HCT116 (cell line): ENCODE data around the gene FNDC3B. TPM values are rescaled to one million over a fixed set of nuclear protein-coding genes. Genes with fewer than 3 reads are reported as not detected.

Source experiments
- ATAC-seq: fragments of 200-7000 bp; cut with Tn5 transposase; 2 replicates; pipeline ENCODE4 v1.9.1; 2020; ENCODE audit warnings: mild to moderate bottlenecking, moderate library complexity
- BruUV-seq: library from RNA; stranded (reverse); fragments of 400-500 nt; replicated peaks from 2 replicates; lab custom pipeline; 2021; lab: Mats Ljungman, UMichigan
- CTCF ChIA-PET: fragments of 300-600 bp; sonication (Branson Sonifier 250); formaldehyde crosslinking; loops from one replicate; lab custom pipeline; 2021; ENCODE audit warnings: antibody characterized with exemption; lab: Charles Lee
- POLR2A ChIA-PET: fragments of 300-600, 350-600 bp; sonication (Branson Sonifier 250); formaldehyde crosslinking; loops from one replicate; lab custom pipeline; 2021; ENCODE audit warnings: antibody characterized with exemption; lab: Charles Lee
- RAD21 ChIA-PET, 2 experiments: fragments of 300-600 bp; sonication (Branson Sonifier 250); formaldehyde crosslinking; loops; one replicate each; lab custom pipeline; 2023; ENCODE audit warnings: low total read pairs in 2 of 2; ENCODE audit not compliant: uncharacterized antibody in 2 of 2, unreplicated experiment in 2 of 2, low non-redundant PET in 1 of 2; lab: Charles Lee
- DNase-seq: peaks from one replicate; pipeline ENCODE4 v3.0.0-alpha.2; 2010; ENCODE audit warnings: low read depth, low spot score
- H2AFZ ChIP-seq: fragments of 200-600 bp; shearing (Covaris generic), sonication (generic); 2 replicates; pipeline ENCODE4 v1.6.1; 2017; ENCODE audit warnings: low read depth, mixed run types, mixed read lengths, antibody characterized with exemption, low read length; ENCODE audit not compliant: poor library complexity, severe bottlenecking
- H3K27ac ChIP-seq: 2 replicates; pipeline ENCODE4 v1.5.1; 2012; ENCODE audit warnings: low read depth, low read length
- H3K27me3 ChIP-seq: fragments of 200-600 bp; sonication (generic); 2 replicates; pipeline ENCODE4 v1.6.1; 2016; ENCODE audit warnings: mixed run types, low read length, mixed read lengths; ENCODE audit not compliant: insufficient read depth
- H3K36me3 ChIP-seq, 2 experiments: fragments of 200-500 bp in 1 of 2; fragments of 200-600 bp in 1 of 2; sonication (Bioruptor generic) in 1 of 2; sonication (generic) in 1 of 2; 2 replicates each; pipeline versions ENCODE4 v1.5.1 to v1.6.1; 2014 to 2016; ENCODE audit warnings: low read length in 2 of 2, inconsistent platforms in 1 of 2, mixed read lengths in 1 of 2, mixed run types in 1 of 2; ENCODE audit not compliant: insufficient read depth in 2 of 2, control insufficient read depth in 1 of 2
- H3K4me1 ChIP-seq, 2 experiments: fragments of 200-600 bp in 1 of 2; sonication (generic) in 1 of 2; 2 replicates each; pipeline versions ENCODE4 v1.5.1 to v1.6.1; 2012 to 2017; ENCODE audit warnings: low read length in 2 of 2, inconsistent platforms in 1 of 2, mild to moderate bottlenecking in 1 of 2, mixed read lengths in 1 of 2, mixed run types in 1 of 2, moderate library complexity in 1 of 2; ENCODE audit not compliant: insufficient read depth in 2 of 2, control insufficient read depth in 1 of 2
- H3K4me2 ChIP-seq: fragments of 200-600 bp; sonication (generic); 2 replicates; pipeline ENCODE4 v1.6.1; 2017; ENCODE audit warnings: mixed run types, low read length, mixed read lengths
- H3K4me3 ChIP-seq, 2 experiments: fragments of 200-600 bp in 1 of 2; sonication (generic) in 1 of 2; replicated peaks in 1 of 2; 2 replicates each; pipeline ENCODE4 v1.5.1; 2011 to 2016; ENCODE audit warnings: low read length in 2 of 2, control low read depth in 1 of 2, low read depth in 1 of 2, mild to moderate bottlenecking in 1 of 2, mixed read lengths in 1 of 2, mixed run types in 1 of 2
- H3K79me2 ChIP-seq: fragments of 200-600 bp; sonication (generic); 2 replicates; pipeline ENCODE4 v1.6.1; 2017; ENCODE audit warnings: mild to moderate bottlenecking, mixed run types, low read length, moderate library complexity, mixed read lengths; ENCODE audit not compliant: insufficient read depth
- H3K9ac ChIP-seq: fragments of 200-600 bp; sonication (generic); 2 replicates; pipeline ENCODE4 v1.6.1; 2016; ENCODE audit warnings: low read length, mixed read lengths
- H3K9me2 ChIP-seq: fragments of 200-600 bp; sonication (generic), shearing (Covaris generic); 2 replicates; pipeline ENCODE4 v1.6.1; 2017; ENCODE audit warnings: mixed run types, mild to moderate bottlenecking, moderate library complexity; ENCODE audit not compliant: insufficient read depth
- H3K9me3 ChIP-seq, 2 experiments: fragments of 200-500 bp in 1 of 2; fragments of 200-600 bp in 1 of 2; sonication (Bioruptor generic) in 1 of 2; sonication (generic) in 1 of 2; 2 replicates each; pipeline ENCODE4 v1.6.1; 2014 to 2017; ENCODE audit warnings: low read length in 2 of 2, mixed read lengths in 2 of 2, inconsistent platforms in 1 of 2, low read depth in 1 of 2, mild to moderate bottlenecking in 1 of 2, mixed run types in 1 of 2, moderate library complexity in 1 of 2; ENCODE audit not compliant: control insufficient read depth in 1 of 2, insufficient read depth in 1 of 2
- H4K20me1 ChIP-seq: fragments of 200-600 bp; sonication (generic), shearing (Covaris generic); 2 replicates; pipeline ENCODE4 v1.6.1; 2017; ENCODE audit warnings: mixed run types, mild to moderate bottlenecking, moderate library complexity; ENCODE audit not compliant: insufficient read depth
- CEBPB ChIP-seq: IDR thresholded peaks from 2 replicates; pipeline ENCODE4 v1.6.1; 2012; ENCODE audit warnings: low read depth
- ELF1 ChIP-seq: IDR thresholded peaks from 2 replicates; pipeline ENCODE4 v1.6.1; 2012; ENCODE audit warnings: low read depth, borderline replicate concordance
- EZH2 ChIP-seq: fragments of 200-600 bp; sonication (generic); IDR thresholded peaks from 2 replicates; pipeline ENCODE4 v1.6.1; 2017; ENCODE audit warnings: antibody characterized with exemption, mixed run types
- POLR2A ChIP-seq: IDR thresholded peaks from 2 replicates; pipeline ENCODE4 v1.7.0; 2011; ENCODE audit warnings: borderline replicate concordance; ENCODE audit not compliant: insufficient read depth, insufficient read length; ENCODE audit errors: extremely low read depth
- POLR2AphosphoS5 ChIP-seq: IDR thresholded peaks from 2 replicates; pipeline ENCODE4 v1.6.1; 2011; ENCODE audit warnings: mild to moderate bottlenecking, low read depth, low read length, moderate library complexity
- REST ChIP-seq: IDR thresholded peaks from 2 replicates; pipeline ENCODE4 v1.6.1; 2012; ENCODE audit warnings: low read depth
- SP1 ChIP-seq: IDR thresholded peaks from 2 replicates; pipeline ENCODE4 v1.6.1; 2012; ENCODE audit warnings: low read depth
- TCF7L2 ChIP-seq: IDR thresholded peaks from 2 replicates; pipeline ENCODE4 v1.7.0; 2011; ENCODE audit warnings: borderline replicate concordance, inconsistent platforms; ENCODE audit not compliant: insufficient read depth, insufficient read length; ENCODE audit errors: extremely low read depth
- ZFX ChIP-seq: fragments of 450-650 bp; IDR thresholded peaks from 2 replicates; pipeline ENCODE4 v1.6.1; 2017
- ZNF274 ChIP-seq: fragments of 200-500 bp; sonication (Bioruptor generic); IDR thresholded peaks from 2 replicates; pipeline ENCODE4 v1.6.1; 2014; ENCODE audit warnings: mild to moderate bottlenecking, low read depth, low read length, inconsistent platforms
- intact Hi-C: fragments of 100-400 bp; cut with micrococcal nuclease; formaldehyde crosslinking; loops from 2 replicates; pipeline ENCODE4 v1.10.0; 2022
- total RNA-seq: library from RNA; stranded (reverse); gene quantifications from one replicate; pipeline ENCODE4 v1.2.1, GENCODE V29; 2021; ENCODE audit not compliant: unreplicated experiment
- TF ChIP-seq, protein P1 (sequence below): IDR thresholded peaks from 2 replicates; pipeline ENCODE4 v1.6.1; 2012

Gene FNDC3B
- total RNA-seq, 1 experiment from 2014 or later, result 45.7 TPM

DNA sequence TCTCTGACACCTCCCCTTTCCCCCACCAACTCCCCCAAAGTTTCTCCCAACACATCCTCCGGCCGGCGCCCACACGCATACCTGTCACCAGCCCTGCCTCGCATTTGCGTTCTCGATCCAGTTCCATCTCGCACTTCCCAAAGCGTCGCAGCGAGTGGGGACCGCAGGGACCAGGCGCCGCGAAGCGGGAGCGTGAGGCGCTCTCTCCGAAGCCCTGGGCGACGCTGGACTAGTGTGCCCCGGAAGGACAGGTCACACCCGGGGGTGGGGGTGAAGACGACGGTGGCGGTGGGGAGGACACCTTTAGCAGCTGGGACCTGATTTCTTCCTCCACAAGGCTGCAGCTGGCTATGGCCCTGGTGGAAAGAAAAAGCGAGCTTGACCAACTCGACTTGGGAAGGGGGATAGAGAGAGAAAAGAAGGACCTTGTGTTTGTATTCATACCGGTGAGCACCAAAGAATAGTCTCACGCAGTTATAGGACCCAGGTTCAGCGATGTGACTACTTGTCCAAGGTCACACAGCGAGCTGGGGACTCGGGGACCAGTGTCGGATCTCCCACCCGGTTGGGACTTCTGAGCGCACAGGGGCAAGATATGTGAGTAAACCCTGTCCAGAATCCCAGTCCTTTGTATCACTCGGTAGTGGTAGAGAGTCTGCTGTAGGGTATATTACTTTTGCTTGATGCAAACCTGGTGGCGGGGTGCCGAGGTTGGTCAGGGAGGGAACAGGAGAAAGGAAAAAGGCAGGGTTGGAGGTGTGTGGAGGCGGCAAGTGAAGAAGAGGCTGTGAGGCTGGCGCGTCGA, 409.5 kb downstream of the FNDC3B start:
- Histone ChIP-seq H3K36me3 (no peaks in the 10 kb centered on the region), H3K27ac (no peak overlapping the region), H3K4me2 (no peak overlapping the region), H3K4me3 (no peak overlapping the region), H3K9ac (no peak overlapping the region), H3K9me2 (no peaks in the 10 kb centered on the region), H3K9me3 (no peaks in the 10 kb centered on the region), H4K20me1 (no peaks in the 10 kb centered on the region), H3K79me2 (no peaks in the 10 kb centered on the region), H2AFZ (no peak overlapping the region), H3K27me3 (no peaks in the 10 kb centered on the region), H3K4me1 (no peaks in the 10 kb centered on the region)
- no peak for ATAC-seq
- CTCF ChIA-PET, result no interaction called here
- BruUV-seq, result no TSS peak
- intact Hi-C loops, result no loop called here
- no peak for DNase-seq
- POLR2A ChIA-PET, result no interaction called here
- RAD21 ChIA-PET, result no interaction called here
- no peak for TF ChIP-seq CEBPB
- TF ChIP-seq ZNF274, result no peak
- TF ChIP-seq ELF1, result no peak
- TF ChIP-seq POLR2A, result no peak
- TF ChIP-seq TCF7L2, result no peak
- no peak for TF ChIP-seq SP1
- TF ChIP-seq ZFX, result no peak
- no peak for TF ChIP-seq REST
- TF ChIP-seq, protein P1, sequence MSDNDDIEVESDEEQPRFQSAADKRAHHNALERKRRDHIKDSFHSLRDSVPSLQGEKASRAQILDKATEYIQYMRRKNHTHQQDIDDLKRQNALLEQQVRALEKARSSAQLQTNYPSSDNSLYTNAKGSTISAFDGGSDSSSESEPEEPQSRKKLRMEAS, result no peak
- no peak for TF ChIP-seq EZH2
- no peak for TF ChIP-seq POLR2AphosphoS5
